H1 (cell line): ENCODE data around the gene HOXD1. TPM values are rescaled to one million over a fixed set of nuclear protein-coding genes. Genes with fewer than 3 reads are reported as not detected.

ENCODE experiments used
- CTCF ChIA-PET: fragments of 300-600 bp; sonication (Branson Sonifier 250); formaldehyde crosslinking; loops from one replicate; lab custom pipeline; 2021; ENCODE audit not compliant: partially characterized antibody; lab: Charles Lee
- POLR2A ChIA-PET: fragments of 300-600 bp; sonication (Branson Sonifier 250); formaldehyde crosslinking; loops from one replicate; lab custom pipeline; 2021; ENCODE audit warnings: inconsistent platforms; ENCODE audit not compliant: partially characterized antibody; lab: Charles Lee
- DNase-seq, 2 experiments: peaks; one replicate each; pipeline versions ENCODE4 v3.0.0 to v3.0.0-alpha.2; 2010 to 2022; ENCODE audit warnings: low spot score in 2 of 2, low read depth in 1 of 2, mixed read lengths in 1 of 2
- FAIRE-seq: peaks from 2 replicates; lab custom pipeline; 2011; peaks lifted over from hg19 to GRCh38; lab: Jason Lieb, UNC
- H2AFZ ChIP-seq: 2 replicates; pipeline ENCODE4 v1.8.1; 2012; ENCODE audit warnings: low read length, inconsistent platforms
- H2AK5ac ChIP-seq: 2 replicates; pipeline ENCODE4 v1.6.1; 2013; ENCODE audit warnings: low read depth, low read length
- H2BK120ac ChIP-seq: replicated peaks from 2 replicates; pipeline ENCODE3; 2013; ENCODE audit warnings: low read depth, low read length, inconsistent platforms
- H2BK12ac ChIP-seq: 2 replicates; pipeline ENCODE4 v1.6.1; 2013; ENCODE audit warnings: low read depth, low read length
- H2BK15ac ChIP-seq: 2 replicates; pipeline ENCODE4 v1.6.1; 2013; ENCODE audit warnings: low read length
- H2BK20ac ChIP-seq: 2 replicates; pipeline ENCODE4 v1.6.1; 2013; ENCODE audit warnings: low read length
- H2BK5ac ChIP-seq: 2 replicates; pipeline ENCODE4 v1.6.1; 2013; ENCODE audit warnings: low read depth, low read length
- H3K14ac ChIP-seq: 2 replicates; pipeline ENCODE4 v1.6.1; 2013; ENCODE audit warnings: inconsistent platforms; ENCODE audit not compliant: insufficient read length
- H3K18ac ChIP-seq: 2 replicates; pipeline ENCODE4 v1.6.1; 2013; ENCODE audit warnings: low read length; ENCODE audit errors: extremely low read depth
- H3K23ac ChIP-seq: 2 replicates; pipeline ENCODE4 v1.6.1; 2013; ENCODE audit warnings: inconsistent platforms; ENCODE audit not compliant: insufficient read length
- H3K23me2 ChIP-seq: 2 replicates; pipeline ENCODE4 v1.6.1; 2013; ENCODE audit warnings: low read depth, low read length
- H3K27ac ChIP-seq: 2 replicates; pipeline ENCODE4 v1.6.1; 2011; ENCODE audit warnings: low read depth, low read length, inconsistent platforms
- H3K27me3 ChIP-seq, 4 experiments: replicated peaks in 1 of 4; 1 replicate in 1 of 4; 2 replicates in 3 of 4; pipeline versions ENCODE4 v1.6.1 to v1.8.1; 2011 to 2013; ENCODE audit warnings: low read length in 3 of 4, mild to moderate bottlenecking in 3 of 4, inconsistent platforms in 2 of 4, mixed read lengths in 2 of 4, moderate library complexity in 1 of 4; ENCODE audit not compliant: control insufficient read depth in 3 of 4, insufficient read depth in 3 of 4; ENCODE audit errors: extremely low read depth in 1 of 4
- H3K36me3 ChIP-seq, 4 experiments: 2 replicates each; pipeline versions ENCODE4 v1.6.1 to v1.8.1; 2011 to 2013; ENCODE audit warnings: mild to moderate bottlenecking in 4 of 4, low read length in 3 of 4, moderate library complexity in 2 of 4, control low read depth in 1 of 4, inconsistent platforms in 1 of 4; ENCODE audit not compliant: insufficient read depth in 4 of 4, control insufficient read depth in 2 of 4
- H3K4ac ChIP-seq: replicated peaks from 2 replicates; pipeline ENCODE3; 2013; ENCODE audit warnings: low read length, low read depth, mixed read lengths, inconsistent platforms; ENCODE audit not compliant: insufficient read length
- H3K4me1 ChIP-seq, 4 experiments: replicated peaks in 1 of 4; 1 replicate in 1 of 4; 2 replicates in 3 of 4; pipeline versions ENCODE4 v1.6.1 to v1.8.1; 2011 to 2013; ENCODE audit warnings: low read length in 3 of 4, inconsistent platforms in 2 of 4, mixed read lengths in 1 of 4; ENCODE audit not compliant: insufficient read depth in 4 of 4, control insufficient read depth in 3 of 4
- H3K4me2 ChIP-seq, 2 experiments: 2 replicates each; pipeline versions ENCODE4 v1.6.1 to v1.8.1; 2011 to 2013; ENCODE audit warnings: low read depth in 2 of 2, low read length in 2 of 2, control low read depth in 1 of 2, inconsistent platforms in 1 of 2, mild to moderate bottlenecking in 1 of 2; ENCODE audit not compliant: insufficient read depth in 1 of 2
- H3K4me3 ChIP-seq, 4 experiments: fragments of 200-600, 300-600 bp in 1 of 4; sonication (generic), shearing (Covaris generic), sonication (Bioruptor Twin) in 1 of 4; 2 replicates each; pipeline versions ENCODE4 v1.5.1 to v1.8.1; 2011 to 2016; ENCODE audit warnings: low read length in 4 of 4, low read depth in 3 of 4, control low read depth in 2 of 4, inconsistent platforms in 2 of 4, mild to moderate bottlenecking in 2 of 4, mixed read lengths in 1 of 4, moderate library complexity in 1 of 4; ENCODE audit not compliant: insufficient read depth in 2 of 4; ENCODE audit errors: extremely low read depth in 1 of 4
- H3K56ac ChIP-seq: replicated peaks from 2 replicates; pipeline ENCODE3; 2013; ENCODE audit warnings: low read depth, mild to moderate bottlenecking, mixed read lengths, low read length, inconsistent platforms; ENCODE audit not compliant: insufficient read length
- H3K79me1 ChIP-seq: 2 replicates; pipeline ENCODE4 v1.6.1; 2013; ENCODE audit warnings: low read depth, low read length, control low read depth
- H3K79me2 ChIP-seq, 2 experiments: 2 replicates each; pipeline versions ENCODE4 v1.6.1 to v1.8.1; 2012 to 2013; ENCODE audit warnings: low read length in 2 of 2, mild to moderate bottlenecking in 2 of 2, inconsistent platforms in 1 of 2; ENCODE audit not compliant: insufficient read depth in 2 of 2, control insufficient read depth in 1 of 2
- H3K9ac ChIP-seq, 4 experiments: replicated peaks in 1 of 4; 1 replicate in 1 of 4; 2 replicates in 3 of 4; pipeline versions ENCODE4 v1.6.1 to v1.8.1; 2011 to 2013; ENCODE audit warnings: low read depth in 3 of 4, low read length in 3 of 4, control low read depth in 2 of 4, mild to moderate bottlenecking in 2 of 4, moderate library complexity in 2 of 4, inconsistent platforms in 1 of 4; ENCODE audit errors: extremely low read depth in 1 of 4
- H3K9me3 ChIP-seq, 2 experiments: 2 replicates each; pipeline versions ENCODE4 v1.6.1 to v1.8.1; 2012 to 2013; ENCODE audit warnings: mild to moderate bottlenecking in 2 of 2, moderate library complexity in 2 of 2, control low read depth in 1 of 2, inconsistent platforms in 1 of 2, low read depth in 1 of 2, low read length in 1 of 2, mixed read lengths in 1 of 2; ENCODE audit not compliant: insufficient read depth in 2 of 2
- H4K20me1 ChIP-seq, 2 experiments: replicated peaks in 1 of 2; 2 replicates each; pipeline versions ENCODE3 to v1.8.1; 2011 to 2013; ENCODE audit warnings: inconsistent platforms in 2 of 2, low read length in 2 of 2, mild to moderate bottlenecking in 1 of 2; ENCODE audit not compliant: insufficient read depth in 2 of 2, control insufficient read depth in 1 of 2
- H4K5ac ChIP-seq: 2 replicates; pipeline ENCODE4 v1.6.1; 2013; ENCODE audit warnings: low read length, low read depth, mixed read lengths, inconsistent platforms; ENCODE audit not compliant: insufficient read length
- H4K8ac ChIP-seq: 2 replicates; pipeline ENCODE4 v1.8.0; 2013; ENCODE audit warnings: mild to moderate bottlenecking, moderate library complexity, low read length, inconsistent platforms; ENCODE audit not compliant: insufficient read depth; ENCODE audit errors: extremely low read depth
- H4K91ac ChIP-seq: replicated peaks from 2 replicates; pipeline ENCODE3; 2013; ENCODE audit warnings: low read length, mixed read lengths, inconsistent platforms; ENCODE audit not compliant: insufficient read length
- EZH2 ChIP-seq: fragments of 200-600 bp; sonication (generic); IDR thresholded peaks from 2 replicates; pipeline ENCODE4 v1.7.1; 2012; ENCODE audit warnings: low read depth, mild to moderate bottlenecking, moderate library complexity, low read length, inconsistent platforms; ENCODE audit not compliant: severe bottlenecking
- GTF2F1 ChIP-seq: IDR thresholded peaks from 2 replicates; pipeline ENCODE4 v1.6.1; 2012; ENCODE audit warnings: low read depth, low read length, improper control_type of control experiment, borderline replicate concordance
- SUZ12 ChIP-seq: fragments of 200-600 bp; sonication (generic); IDR thresholded peaks from 2 replicates; pipeline ENCODE4 v1.6.1; 2012; ENCODE audit warnings: mild to moderate bottlenecking, inconsistent platforms, low read length, moderate library complexity, mixed read lengths
- polyA plus RNA-seq, 7 experiments: library from polyadenylated mRNA; depleted of rRNA in 3 of 7; stranded (reverse) in 5 of 7; unstranded in 2 of 7; fragments of >200 nt in 5 of 7; fragments of 200-250 nt in 2 of 7; gene quantifications; 1 replicate in 5 of 7; 2 replicates in 1 of 7; 4 replicates in 1 of 7; pipeline versions ENCODE4 v1.2.1 to v1.2.3, GENCODE V29; 2011 to 2013; ENCODE audit warnings: missing spikeins in 2 of 7, mixed read lengths in 2 of 7
- total RNA-seq: library from RNA; stranded (reverse); fragmentation: NEBNext Ultra II Directional; extraction: Animal tissue kit (Norgen Biotek cat#: 25700); gene quantifications from 2 replicates; pipeline ENCODE4 v1.2.1, GENCODE V29; 2021

HOXD1 gene
- total and polyA plus RNA-seq, 2 of the 8 experiments (the other 6 are each of a cell fraction or from before 2014, with no cell fraction given): 0.03 TPM; not detected in 1

DNA sequence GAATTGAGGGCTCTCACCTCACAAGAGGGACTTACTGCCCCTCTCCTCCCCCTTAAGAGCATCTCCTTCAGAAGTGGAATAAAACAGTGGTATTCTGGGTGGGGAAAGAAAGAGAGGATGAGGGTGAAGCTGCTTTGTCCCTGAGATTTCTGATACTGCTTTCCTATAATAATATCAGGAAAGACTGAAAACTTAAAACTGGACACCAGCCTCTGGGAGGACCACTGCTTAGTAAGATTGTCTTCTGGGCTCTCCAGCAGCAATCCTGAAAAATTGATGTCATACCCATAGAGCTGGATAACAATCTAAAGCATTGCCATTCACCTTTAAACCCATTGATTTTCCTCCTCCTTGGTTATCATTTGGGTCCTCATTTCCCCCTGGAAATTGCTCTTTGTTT is 41.8 kb upstream of the HOXD1 start:
- Histone ChIP-seq H3K14ac (no peak overlapping the region), H3K27me3 (peaks cover 93 to 100% (median 99%) of the 10 kb centered on the region in 4 experiments), H4K8ac (no peak overlapping the region), H2AK5ac (no peak overlapping the region), H4K20me1 (peaks cover 17 to 27% of the 10 kb centered on the region in 2 experiments), H3K79me2 (no peaks in the 10 kb centered on the region), H3K4me1 (peaks cover 0 to 6% (median under 1%) of the 10 kb centered on the region in 4 experiments; a peak in 2 of 7 replicates), H2BK20ac (no peak overlapping the region), H2BK120ac (no peak overlapping the region), H4K5ac (no peak overlapping the region), H2BK5ac (no peak overlapping the region), H3K9me3 (no peaks in the 10 kb centered on the region; a peak in 1 of 4 replicates), H2AFZ (no peak overlapping the region), H4K91ac (no peak overlapping the region), H3K56ac (no peak overlapping the region), H3K23me2 (peaks cover 2% of the 10 kb centered on the region; the same call in 1 of the 2 replicates), H3K36me3 (peaks cover 0 to 8% (median 0%) of the 10 kb centered on the region in 4 experiments; a peak in 1 of 8 replicates), H3K9ac (no peak overlapping the region), H2BK15ac (no peak overlapping the region), H3K79me1 (no peaks in the 10 kb centered on the region), H3K23ac (no peak overlapping the region), H3K18ac (no peak overlapping the region), H3K4me2 (no peak overlapping the region), H2BK12ac (no peak overlapping the region), H3K4me3 (no peak overlapping the region), H3K4ac (no peak overlapping the region), H3K27ac (no peak overlapping the region)
- POLR2A ChIA-PET: interaction anchor here (0.6 kb wide), 1 partner anchor 43 kb away, joined by 3 read pairs; no protein-coding TSS in a partner anchor
- DNase-seq (no peak), FAIRE-seq (no peak)
- CTCF ChIA-PET: interaction anchor here (0.7 to 9.2 kb wide), 6 partner anchors 15 to 492 kb away, joined by 3 to 119 read pairs (median 4); no protein-coding TSS in a partner anchor
- peak; percentile 55; the same call in 1 of the 2 replicates for TF ChIP-seq SUZ12
- TF ChIP-seq EZH2: peak; percentile 64
- no peak for TF ChIP-seq GTF2F1
